ENCODE data around the gene MT1M. TPM values are rescaled to one million over a fixed set of nuclear protein-coding genes. Genes with fewer than 3 reads are reported as not detected.

MT1M gene
- total RNA-seq, 2 experiments from 2014 or later, result not detected

GRCh38 chr16:56591377-56592060 lies 40.9 kb upstream of the MT1M start:
- Histone ChIP-seq H4K20me1 (ENCODE audit: insufficient read depth, low read length) (no peaks in the 10 kb centered on the region), H3K4me3 (ENCODE audit: low read depth, low read length, poor library complexity, severe bottlenecking) (no peak overlapping the region), H3K4me1 (ENCODE audit: insufficient read depth, low read length, poor library complexity, severe bottlenecking) (peaks cover 14% of the 10 kb centered on the region), H3K4me2 (ENCODE audit: low read length) (no peak overlapping the region), H3K9me3 (ENCODE audit: low read length) (no peaks in the 10 kb centered on the region), H3K79me2 (ENCODE audit: insufficient read depth, low read depth, low read length) (no peaks in the 10 kb centered on the region), H3K9me2 (ENCODE audit: insufficient read depth, low read length) (no peaks in the 10 kb centered on the region), H2AFZ (ENCODE audit: low read length) (peak overlapping the region; percentile 36; the same call in 1 of the 2 replicates), H3K36me3 (ENCODE audit: insufficient read depth, low read length) (no peaks in the 10 kb centered on the region), H3K27ac (ENCODE audit: low read depth, low read length, poor library complexity, severe bottlenecking) (no peak overlapping the region)
- DNase-seq (ENCODE audit: low spot score), result no peak
- POLR2A ChIA-PET, result interaction anchor here (0.6 to 1.2 kb wide), 7 partner anchors 9 to 613 kb away, joined by 3 to 12 read pairs (median 4); no protein-coding TSS in a partner anchor
- TF ChIP-seq CTCF (conservative IDR thresholded peaks at IDR 0.05; ENCODE audit: low read length) (no peak), EZH2phosphoT487 (IDR thresholded peaks at IDR 0.05; ENCODE audit: borderline replicate concordance, low read depth, low read length) (no peak)
- intact Hi-C loops (cut with micrococcal nuclease; ENCODE audit: unreplicated experiment), result no loop called here
- BruUV-seq (replicated peaks), result no TSS peak
- CTCF ChIA-PET (ENCODE audit: unreplicated experiment), result no interaction called here

GRCh38 chr16:56593573-56594291 lies 38.7 kb upstream of the MT1M start:
- ChIA-PET CTCF (ENCODE audit: unreplicated experiment) (no interaction called here), POLR2A (no interaction called here)
- no TSS peak for BruUV-seq (replicated peaks)

More at GRCh38 chr16:56593573-56594291, 38.7 kb upstream of the MT1M start:
- peaks cover 19% of the 10 kb centered on the region for H3K4me1 ChIP-seq (ENCODE audit: insufficient read depth, low read length, poor library complexity, severe bottlenecking)
- no peak overlapping the region for H3K27ac ChIP-seq (ENCODE audit: low read depth, low read length, poor library complexity, severe bottlenecking)
- TF ChIP-seq CTCF (conservative IDR thresholded peaks at IDR 0.05; ENCODE audit: low read length) (no peak), EZH2phosphoT487 (IDR thresholded peaks at IDR 0.05; ENCODE audit: borderline replicate concordance, low read depth, low read length) (no peak)
- H3K4me3 ChIP-seq (ENCODE audit: low read depth, low read length, poor library complexity, severe bottlenecking), result no peak overlapping the region
- H3K79me2 ChIP-seq (ENCODE audit: insufficient read depth, low read depth, low read length), result no peaks in the 10 kb centered on the region
- no peak overlapping the region for H3K4me2 ChIP-seq (ENCODE audit: low read length)
- H4K20me1 ChIP-seq (ENCODE audit: insufficient read depth, low read length), result no peaks in the 10 kb centered on the region
- H2AFZ ChIP-seq (ENCODE audit: low read length), result no peak overlapping the region
- no peak for DNase-seq (ENCODE audit: low spot score)
- H3K9me2 ChIP-seq (ENCODE audit: insufficient read depth, low read length), result no peaks in the 10 kb centered on the region
- intact Hi-C loops (cut with micrococcal nuclease; ENCODE audit: unreplicated experiment), result no loop called here
- H3K9me3 ChIP-seq (ENCODE audit: low read length), result 0 out of 2 replicates have a peak, but pooled peaks cover 7% of the 10 kb centered on the region
- no peaks in the 10 kb centered on the region for H3K36me3 ChIP-seq (ENCODE audit: insufficient read depth, low read length)

All from OCI-LY7 (cell line).